KMS-11 (cell line): ENCODE data around the gene GJB5.

ENCODE experiments used
- H2AFZ ChIP-seq: fragments of 200-600 bp; sonication (generic); 2 replicates; pipeline ENCODE4 v1.6.1; 2016; ENCODE audit warnings: antibody characterized with exemption, mixed run types, low read depth
- H3K27ac ChIP-seq: fragments of 200-600 bp; sonication (generic); 2 replicates; pipeline ENCODE4 v1.6.1; 2016; ENCODE audit warnings: mild to moderate bottlenecking, mixed run types
- H3K27me3 ChIP-seq: fragments of 200-600 bp; sonication (generic); 2 replicates; pipeline ENCODE4 v1.6.1; 2017; ENCODE audit warnings: mild to moderate bottlenecking, low read depth, mixed run types, moderate library complexity; ENCODE audit not compliant: insufficient read depth
- H3K36me3 ChIP-seq: fragments of 200-600 bp; sonication (generic); 2 replicates; pipeline ENCODE4 v1.6.1; 2017; ENCODE audit warnings: mild to moderate bottlenecking, mixed run types; ENCODE audit not compliant: insufficient read depth
- H3K4me1 ChIP-seq: fragments of 200-600 bp; sonication (generic); 2 replicates; pipeline ENCODE4 v1.6.1; 2016; ENCODE audit warnings: mild to moderate bottlenecking, low read depth, mixed run types; ENCODE audit not compliant: poor library complexity, severe bottlenecking
- H3K4me2 ChIP-seq: fragments of 200-600 bp; sonication (generic); 2 replicates; pipeline ENCODE4 v1.7.0; 2016; ENCODE audit warnings: mild to moderate bottlenecking, mixed run types
- H3K4me3 ChIP-seq: fragments of 200-600 bp; sonication (generic); IDR thresholded peaks from 2 replicates; pipeline ENCODE4 v1.6.1; 2017; ENCODE audit warnings: low read depth, low read length, mixed read lengths; ENCODE audit not compliant: insufficient read depth
- H3K79me2 ChIP-seq: fragments of 200-600 bp; sonication (generic); 2 replicates; pipeline ENCODE4 v1.6.1; 2016; ENCODE audit warnings: low read depth, mixed run types; ENCODE audit not compliant: insufficient read depth
- H3K9ac ChIP-seq: fragments of 200-600 bp; sonication (generic); 2 replicates; pipeline ENCODE4 v1.6.1; 2016; ENCODE audit warnings: mild to moderate bottlenecking, mixed run types
- H4K20me1 ChIP-seq: fragments of 200-600 bp; sonication (generic); 2 replicates; pipeline ENCODE4 v1.6.1; 2016; ENCODE audit warnings: mild to moderate bottlenecking, mixed run types; ENCODE audit not compliant: insufficient read depth
- TF ChIP-seq, protein P1 (sequence below): fragments of 200-600 bp; sonication (generic); conservative IDR thresholded peaks from 2 replicates; pipeline ENCODE4 v1.6.1; 2017; ENCODE audit warnings: low read depth, mild to moderate bottlenecking, antibody characterized with exemption, low read length, moderate library complexity, mixed read lengths

Gene GJB5

DNA sequence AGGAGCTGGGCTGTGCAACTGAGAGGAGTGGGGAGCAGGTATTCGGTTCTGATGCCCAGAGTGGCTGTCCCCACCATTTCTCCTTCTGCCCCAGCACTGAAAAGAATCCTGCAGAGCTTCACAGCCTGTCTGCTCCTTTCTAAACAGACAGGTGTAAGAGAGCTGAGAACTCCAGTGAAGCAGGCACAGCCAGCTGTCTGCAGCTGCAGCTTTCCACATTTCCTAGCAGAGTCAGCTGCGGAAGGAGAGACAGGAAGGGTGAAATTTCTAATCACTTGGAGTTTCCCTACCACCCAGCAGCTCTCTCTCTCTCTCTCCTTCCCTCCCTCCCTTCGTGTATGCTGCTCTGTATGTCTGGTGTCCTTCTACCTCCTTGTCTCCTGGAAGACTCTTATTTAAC, 40.5 kb upstream of the GJB5 start:
- no peaks in the 10 kb centered on the region for H3K4me1 ChIP-seq
- no peaks in the 10 kb centered on the region for H3K36me3 ChIP-seq
- no peak overlapping the region for H3K4me3 ChIP-seq
- H4K20me1 ChIP-seq = no peaks in the 10 kb centered on the region
- H3K9ac ChIP-seq = no peak overlapping the region
- TF ChIP-seq, protein P1, sequence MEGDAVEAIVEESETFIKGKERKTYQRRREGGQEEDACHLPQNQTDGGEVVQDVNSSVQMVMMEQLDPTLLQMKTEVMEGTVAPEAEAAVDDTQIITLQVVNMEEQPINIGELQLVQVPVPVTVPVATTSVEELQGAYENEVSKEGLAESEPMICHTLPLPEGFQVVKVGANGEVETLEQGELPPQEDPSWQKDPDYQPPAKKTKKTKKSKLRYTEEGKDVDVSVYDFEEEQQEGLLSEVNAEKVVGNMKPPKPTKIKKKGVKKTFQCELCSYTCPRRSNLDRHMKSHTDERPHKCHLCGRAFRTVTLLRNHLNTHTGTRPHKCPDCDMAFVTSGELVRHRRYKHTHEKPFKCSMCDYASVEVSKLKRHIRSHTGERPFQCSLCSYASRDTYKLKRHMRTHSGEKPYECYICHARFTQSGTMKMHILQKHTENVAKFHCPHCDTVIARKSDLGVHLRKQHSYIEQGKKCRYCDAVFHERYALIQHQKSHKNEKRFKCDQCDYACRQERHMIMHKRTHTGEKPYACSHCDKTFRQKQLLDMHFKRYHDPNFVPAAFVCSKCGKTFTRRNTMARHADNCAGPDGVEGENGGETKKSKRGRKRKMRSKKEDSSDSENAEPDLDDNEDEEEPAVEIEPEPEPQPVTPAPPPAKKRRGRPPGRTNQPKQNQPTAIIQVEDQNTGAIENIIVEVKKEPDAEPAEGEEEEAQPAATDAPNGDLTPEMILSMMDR = no peak
- H3K79me2 ChIP-seq = no peaks in the 10 kb centered on the region
- no peak overlapping the region for H2AFZ ChIP-seq
- H3K27me3 ChIP-seq = no peaks in the 10 kb centered on the region
- no peak overlapping the region for H3K4me2 ChIP-seq
- H3K27ac ChIP-seq = no peak overlapping the region

DNA sequence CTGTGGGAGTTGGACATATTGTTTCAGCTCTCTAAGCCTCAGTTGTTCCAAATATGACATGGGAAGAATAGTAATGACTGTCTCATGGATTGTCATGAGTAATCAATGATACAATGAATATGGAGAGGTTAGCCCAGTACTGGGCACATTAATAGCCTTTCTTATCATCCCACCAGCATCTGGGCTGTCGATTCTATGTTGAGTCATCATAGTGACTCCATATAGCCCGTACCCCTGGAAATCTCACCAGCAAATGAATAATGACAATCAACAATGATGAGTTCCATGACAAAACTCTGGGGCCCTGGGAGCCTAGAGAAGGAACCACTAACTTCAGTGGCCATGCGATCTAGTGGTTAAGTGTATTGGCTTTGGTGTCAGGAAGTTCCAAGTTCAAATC, 39.7 kb upstream of the GJB5 start:
- H3K9ac ChIP-seq = no peak overlapping the region
- no peak overlapping the region for H2AFZ ChIP-seq
- no peaks in the 10 kb centered on the region for H4K20me1 ChIP-seq
- no peaks in the 10 kb centered on the region for H3K4me1 ChIP-seq
- no peak overlapping the region for H3K27ac ChIP-seq
- TF ChIP-seq, protein P1 = no peak
- H3K36me3 ChIP-seq = no peaks in the 10 kb centered on the region
- H3K27me3 ChIP-seq = no peaks in the 10 kb centered on the region
- no peaks in the 10 kb centered on the region for H3K79me2 ChIP-seq
- H3K4me2 ChIP-seq = no peak overlapping the region
- no peak overlapping the region for H3K4me3 ChIP-seq

DNA sequence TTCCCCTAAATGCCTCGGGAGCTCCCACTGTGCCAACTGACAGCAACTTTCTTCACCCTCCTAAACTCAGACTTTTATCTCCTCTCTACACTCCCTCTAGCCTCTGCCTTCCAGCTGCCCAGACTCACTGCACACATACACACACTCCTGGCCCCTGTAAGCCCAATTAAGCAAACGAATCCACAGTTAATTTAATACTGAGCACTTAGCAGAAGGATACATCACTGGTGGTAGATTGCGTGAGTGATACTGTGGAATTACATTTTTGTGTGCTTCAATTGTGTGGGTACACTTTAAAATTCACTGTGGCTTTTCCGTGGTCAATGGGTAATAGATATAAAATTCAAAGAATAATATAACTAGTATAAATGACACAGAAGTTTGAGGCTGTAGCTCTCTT, 33.6 kb upstream of the GJB5 start:
- no peak overlapping the region for H3K27ac ChIP-seq
- no peak overlapping the region for H2AFZ ChIP-seq
- no peak overlapping the region for H3K9ac ChIP-seq
- no peak overlapping the region for H3K4me3 ChIP-seq
- H4K20me1 ChIP-seq = no peaks in the 10 kb centered on the region
- no peaks in the 10 kb centered on the region for H3K27me3 ChIP-seq
- H3K36me3 ChIP-seq = no peaks in the 10 kb centered on the region
- no peaks in the 10 kb centered on the region for H3K79me2 ChIP-seq
- TF ChIP-seq, protein P1 = no peak
- H3K4me2 ChIP-seq = no peak overlapping the region
- no peaks in the 10 kb centered on the region for H3K4me1 ChIP-seq

DNA sequence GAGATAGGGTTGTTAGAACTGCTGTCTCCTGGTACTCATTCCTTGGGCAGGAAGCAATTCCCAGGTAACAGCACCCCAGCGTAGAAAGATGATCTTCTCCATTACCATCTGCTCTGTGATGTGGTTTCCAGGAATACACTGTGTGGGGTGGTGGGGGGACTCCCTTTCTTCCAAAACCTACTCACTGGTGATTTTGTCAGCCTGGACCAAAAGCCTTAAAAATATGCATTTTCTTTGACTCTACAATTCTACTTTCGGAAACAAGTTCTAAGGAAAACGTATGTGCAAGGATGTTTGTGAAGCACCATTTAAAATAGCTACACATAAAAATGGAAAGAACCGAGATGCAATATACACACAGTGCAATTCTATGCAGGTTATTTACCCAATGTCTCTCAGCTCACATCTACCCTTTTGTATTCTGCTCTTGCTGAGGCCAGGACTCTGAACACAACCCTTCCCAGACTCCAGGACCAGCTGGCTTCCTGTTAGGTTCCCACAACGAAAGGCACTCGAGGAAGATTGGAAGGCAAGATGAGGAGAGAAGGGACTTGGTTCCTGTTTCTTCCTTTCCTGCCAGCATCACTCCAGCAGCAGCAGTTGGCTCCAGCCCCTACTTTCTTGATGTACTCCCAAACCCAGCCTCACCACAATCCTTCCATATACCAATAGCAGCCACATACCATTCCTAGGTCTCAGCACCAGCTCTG, 33.0 kb upstream of the GJB5 start:
- Histone ChIP-seq H3K4me2 (no peak overlapping the region), H2AFZ (no peak overlapping the region), H3K79me2 (no peaks in the 10 kb centered on the region), H3K27ac (no peak overlapping the region), H3K4me3 (no peak overlapping the region), H3K4me1 (no peaks in the 10 kb centered on the region), H4K20me1 (no peaks in the 10 kb centered on the region), H3K9ac (no peak overlapping the region), H3K27me3 (no peaks in the 10 kb centered on the region), H3K36me3 (no peaks in the 10 kb centered on the region)
- TF ChIP-seq, protein P1 = no peak
